Measurements from ENCODE around the gene IQGAP3. TPM values are rescaled to one million over a fixed set of nuclear protein-coding genes. Genes with fewer than 3 reads are reported as not detected.

The IQGAP3 gene
- total RNA-seq, 4 donors from 2014 or later, result 1.7 to 9.4 (median 2.9) TPM

DNA sequence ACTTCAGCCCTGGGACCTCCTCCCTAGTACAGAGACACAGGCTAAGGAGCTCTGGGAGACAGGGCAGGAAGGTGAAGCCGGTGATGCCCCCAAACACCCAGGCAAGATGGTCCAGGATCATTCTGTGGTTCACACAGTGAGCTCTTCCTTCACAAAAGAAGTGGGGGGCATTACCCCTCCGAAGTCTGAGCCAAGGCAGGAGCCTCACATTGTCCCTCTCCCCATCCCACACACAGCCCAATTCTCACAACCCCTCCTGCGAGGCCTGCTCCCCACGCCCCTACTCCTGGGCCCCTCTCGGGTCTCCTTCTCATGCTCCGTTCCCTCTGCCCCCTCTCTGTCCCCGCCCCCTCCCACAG, 82.5 kb downstream of the IQGAP3 start:
- H3K4me1 ChIP-seq, result peaks cover 74 to 83% (median 81%) of the 10 kb centered on the region in 4 donors
- no peak for DNase-seq
- intact Hi-C loops (cut with DNase I; ENCODE audit: low total_unique reads) (no loop called here), in situ Hi-C loops (cut with MboI; ENCODE audit: low pct_ligation_motif_present in 1 of 4, low pct_unique_long_range_greater_than_20kb in 1 of 4, low sequenced_read_pairs in 3 of 4) (no loop called here)
- no peaks in the 10 kb centered on the region for H3K9me3 ChIP-seq
- H3K36me3 ChIP-seq, result no peaks in the 10 kb centered on the region
- no peaks in the 10 kb centered on the region for H3K27me3 ChIP-seq
- H3K4me3 ChIP-seq, result peak overlapping the region in 2 of 4 donors; percentile 4 to 32
- WGBS, 2 donors (ENCODE audit: low coverage in 1 of 2), result 42% methylated on average over 7 of the region's 7 CpGs; no CpG with 5 or more reads in 1 of the 2 donors
- peak overlapping the region; percentile 69 to 100 (median 100) for H3K27ac ChIP-seq
- TF ChIP-seq POLR2AphosphoS5 (IDR thresholded peaks at IDR 0.05) (no peak), POLR2A (IDR thresholded peaks at IDR 0.05) (no peak), EP300 (IDR thresholded peaks at IDR 0.05; ENCODE audit: low read depth) (no peak)
- TF ChIP-seq, protein P1, sequence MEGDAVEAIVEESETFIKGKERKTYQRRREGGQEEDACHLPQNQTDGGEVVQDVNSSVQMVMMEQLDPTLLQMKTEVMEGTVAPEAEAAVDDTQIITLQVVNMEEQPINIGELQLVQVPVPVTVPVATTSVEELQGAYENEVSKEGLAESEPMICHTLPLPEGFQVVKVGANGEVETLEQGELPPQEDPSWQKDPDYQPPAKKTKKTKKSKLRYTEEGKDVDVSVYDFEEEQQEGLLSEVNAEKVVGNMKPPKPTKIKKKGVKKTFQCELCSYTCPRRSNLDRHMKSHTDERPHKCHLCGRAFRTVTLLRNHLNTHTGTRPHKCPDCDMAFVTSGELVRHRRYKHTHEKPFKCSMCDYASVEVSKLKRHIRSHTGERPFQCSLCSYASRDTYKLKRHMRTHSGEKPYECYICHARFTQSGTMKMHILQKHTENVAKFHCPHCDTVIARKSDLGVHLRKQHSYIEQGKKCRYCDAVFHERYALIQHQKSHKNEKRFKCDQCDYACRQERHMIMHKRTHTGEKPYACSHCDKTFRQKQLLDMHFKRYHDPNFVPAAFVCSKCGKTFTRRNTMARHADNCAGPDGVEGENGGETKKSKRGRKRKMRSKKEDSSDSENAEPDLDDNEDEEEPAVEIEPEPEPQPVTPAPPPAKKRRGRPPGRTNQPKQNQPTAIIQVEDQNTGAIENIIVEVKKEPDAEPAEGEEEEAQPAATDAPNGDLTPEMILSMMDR (IDR thresholded peaks at IDR 0.05), result no peak

- in situ Hi-C loops (cut with MboI; ENCODE audit: low pct_ligation_motif_present in 1 of 4, low pct_unique_long_range_greater_than_20kb in 1 of 4, low sequenced_read_pairs in 3 of 4) (no loop called here), intact Hi-C loops (cut with DNase I; ENCODE audit: low total_unique reads) (no loop called here)
- 18 to 30% methylated on average over 2 to 9 of the region's 12 CpGs for WGBS, 2 donors (ENCODE audit: low coverage in 1 of 2)
- peaks cover 74 to 82% (median 77%) of the 10 kb centered on the region in 4 donors for H3K4me1 ChIP-seq
- TF ChIP-seq POLR2AphosphoS5 (IDR thresholded peaks at IDR 0.05) (no peak), POLR2A (IDR thresholded peaks at IDR 0.05) (no peak), EP300 (IDR thresholded peaks at IDR 0.05; ENCODE audit: low read depth) (no peak)
- TF ChIP-seq, protein P1 (IDR thresholded peaks at IDR 0.05), result no peak
- no peaks in the 10 kb centered on the region for H3K27me3 ChIP-seq
- peak overlapping the region in 2 of 4 donors; percentile 4 to 32 for H3K4me3 ChIP-seq
- no peaks in the 10 kb centered on the region for H3K9me3 ChIP-seq
- no peaks in the 10 kb centered on the region for H3K36me3 ChIP-seq
- DNase-seq, result no peak
- peak overlapping the region; percentile 69 to 100 (median 100) for H3K27ac ChIP-seq
Observed at GRCh38 chr1:156489166-156489934, 83.0 kb downstream of the IQGAP3 start.

DNA sequence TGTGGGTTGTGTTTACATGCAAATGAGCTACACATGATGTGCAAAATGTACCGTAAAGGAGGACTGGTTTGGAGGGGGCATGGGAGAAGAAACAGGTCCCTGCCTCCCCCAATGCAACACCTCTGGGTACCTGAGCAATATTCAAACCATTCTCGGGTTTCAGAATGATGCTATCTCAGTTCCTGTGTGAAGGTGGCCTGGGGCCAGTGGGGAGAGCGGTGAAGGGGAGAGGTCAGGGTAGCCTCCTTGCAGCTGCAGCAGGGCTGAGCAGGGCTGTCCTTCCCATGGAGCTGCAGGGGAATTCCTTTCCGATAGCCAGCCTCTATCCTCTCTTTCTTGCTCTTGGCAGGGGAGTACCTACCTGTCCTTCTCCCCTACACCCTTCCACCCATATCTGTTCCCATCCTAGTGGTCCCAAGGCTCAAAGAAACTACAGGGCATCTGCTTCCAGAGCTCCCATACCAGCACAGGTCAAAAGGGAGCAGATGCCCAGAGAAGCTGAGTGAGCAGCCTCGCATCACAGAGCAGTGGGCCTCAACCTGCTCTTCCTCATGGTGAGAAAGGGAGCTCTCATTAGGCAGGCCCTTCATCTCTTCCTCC, 83.7 kb downstream of the IQGAP3 start:
- Histone ChIP-seq H3K4me3 (no peak overlapping the region), H3K36me3 (no peaks in the 10 kb centered on the region), H3K4me1 (peaks cover 68 to 80% (median 74%) of the 10 kb centered on the region in 4 donors), H3K9me3 (no peaks in the 10 kb centered on the region), H3K27ac (peak overlapping the region; percentile 69 to 100 (median 100)), H3K27me3 (no peaks in the 10 kb centered on the region)
- intact Hi-C loops (cut with DNase I; ENCODE audit: low total_unique reads) (no loop called here), in situ Hi-C loops (cut with MboI; ENCODE audit: low pct_ligation_motif_present in 1 of 4, low pct_unique_long_range_greater_than_20kb in 1 of 4, low sequenced_read_pairs in 3 of 4) (no loop called here)
- no peak for TF ChIP-seq EP300 (IDR thresholded peaks at IDR 0.05; ENCODE audit: low read depth)
- TF ChIP-seq POLR2AphosphoS5 (IDR thresholded peaks at IDR 0.05), result peak in 1 of 3 donors; percentile 23
- DNase-seq, result peak; percentile 70
- 51 to 58% methylated on average over 2 to 5 of the region's 5 CpGs for WGBS, 2 donors (ENCODE audit: low coverage in 1 of 2)

DNA sequence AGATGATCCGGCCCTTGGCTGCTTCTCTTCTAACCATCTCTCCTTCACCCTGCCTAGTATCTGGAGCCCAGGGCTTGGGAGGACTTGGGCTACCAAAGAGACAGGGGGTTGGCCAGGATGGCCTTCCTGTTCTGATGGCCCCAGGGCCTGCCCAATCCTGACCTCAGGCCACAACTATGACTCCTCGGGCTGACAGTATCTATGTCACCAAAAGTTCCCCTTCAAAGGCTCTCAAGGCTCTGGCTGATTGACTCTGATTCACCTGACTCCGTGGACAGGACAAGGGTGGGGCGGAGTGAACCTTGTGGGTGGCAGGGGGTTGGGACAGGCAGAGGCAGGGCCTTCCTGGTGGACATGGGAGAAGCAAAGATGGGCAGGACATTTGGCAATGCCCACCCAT, 84.5 kb downstream of the IQGAP3 start:
- Histone ChIP-seq H3K36me3 (peaks cover 0 to 4% (median 0%) of the 10 kb centered on the region in 4 donors), H3K27ac (peak overlapping the region; percentile 16 to 100 (median 100)), H3K4me1 (peaks cover 60 to 73% (median 69%) of the 10 kb centered on the region in 4 donors), H3K9me3 (no peaks in the 10 kb centered on the region), H3K4me3 (no peak overlapping the region), H3K27me3 (no peaks in the 10 kb centered on the region)
- TF ChIP-seq POLR2AphosphoS5 (IDR thresholded peaks at IDR 0.05) (no peak), EP300 (IDR thresholded peaks at IDR 0.05; ENCODE audit: low read depth) (no peak)
- DNase-seq, result peak; percentile 66
- intact Hi-C loops (cut with DNase I; ENCODE audit: low total_unique reads), result no loop called here
- WGBS, 2 donors (ENCODE audit: low coverage in 1 of 2), result 60 to 75% methylated on average over 1 to 4 of the region's 4 CpGs
- in situ Hi-C loops (cut with MboI; ENCODE audit: low pct_ligation_motif_present in 1 of 4, low pct_unique_long_range_greater_than_20kb in 1 of 4, low sequenced_read_pairs in 3 of 4), result no loop called here

Data from transverse colon (tissue), 4 donors.